CD4-positive, alpha-beta T cell treated with Interferon alpha-2 for 1 hour (primary cell): ENCODE data around the gene STEAP1B.

Experiments
- DNase-seq, 2 donors: peaks; one replicate each; pipeline ENCODE4 v3.0.0-alpha.2; 2020 to 2022

The STEAP1B gene

GRCh38 chr7:22397981-22398380 lies 102.0 kb downstream of the STEAP1B start:
- DNase-seq, result no peak

GRCh38 chr7:22395222-22395621 lies 104.8 kb downstream of the STEAP1B start:
- no peak for DNase-seq

GRCh38 chr7:22394739-22395138 lies 105.2 kb downstream of the STEAP1B start:
- no peak for DNase-seq

GRCh38 chr7:22393913-22394729 lies 105.9 kb downstream of the STEAP1B start:
- no peak for DNase-seq

- no peak for DNase-seq
These were observed 109.5 kb downstream of the STEAP1B start for GRCh38 chr7:22390516-22390915.

GRCh38 chr7:22389892-22390291 lies 110.1 kb downstream of the STEAP1B start:
- DNase-seq, result no peak

GRCh38 chr7:22387583-22387982 lies 112.4 kb downstream of the STEAP1B start:
- no peak for DNase-seq

GRCh38 chr7:22386865-22387264 lies 113.1 kb downstream of the STEAP1B start:
- no peak for DNase-seq

GRCh38 chr7:22386206-22386858 lies 113.7 kb downstream of the STEAP1B start:
- DNase-seq, result no peak

GRCh38 chr7:22385326-22385725 lies 114.7 kb downstream of the STEAP1B start:
- DNase-seq, result no peak

- DNase-seq, result no peak
These were observed 119.7 kb downstream of the STEAP1B start for GRCh38 chr7:22380333-22380732.

GRCh38 chr7:22378199-22378980 lies 121.6 kb downstream of the STEAP1B start:
- DNase-seq, result no peak

GRCh38 chr7:22377703-22378102 lies 122.3 kb downstream of the STEAP1B start:
- no peak for DNase-seq

GRCh38 chr7:22375359-22376048 lies 124.5 kb downstream of the STEAP1B start:
- no peak for DNase-seq

GRCh38 chr7:22373911-22374310 lies 126.1 kb downstream of the STEAP1B start:
- DNase-seq, result no peak

GRCh38 chr7:22373388-22373787 lies 126.6 kb downstream of the STEAP1B start:
- no peak for DNase-seq

- DNase-seq, result no peak
These were observed 127.1 kb downstream of the STEAP1B start for GRCh38 chr7:22372863-22373262.

GRCh38 chr7:22371878-22372277 lies 128.1 kb downstream of the STEAP1B start:
- no peak for DNase-seq
